NCI-H510A treated with DMSO at 0.1 percent for 48 hours (cell line): ENCODE results near the gene PROP1.
"Not testable (repeated sequence)": the region's sequence is repeated elsewhere in the genome, so short reads cannot be mapped to it uniquely, and the experiment has no call there.

Source experiments
- DNase-seq: peaks from one replicate; lab custom pipeline; 2025; lab: John Stamatoyannopoulos, UW

The PROP1 gene

DNA sequence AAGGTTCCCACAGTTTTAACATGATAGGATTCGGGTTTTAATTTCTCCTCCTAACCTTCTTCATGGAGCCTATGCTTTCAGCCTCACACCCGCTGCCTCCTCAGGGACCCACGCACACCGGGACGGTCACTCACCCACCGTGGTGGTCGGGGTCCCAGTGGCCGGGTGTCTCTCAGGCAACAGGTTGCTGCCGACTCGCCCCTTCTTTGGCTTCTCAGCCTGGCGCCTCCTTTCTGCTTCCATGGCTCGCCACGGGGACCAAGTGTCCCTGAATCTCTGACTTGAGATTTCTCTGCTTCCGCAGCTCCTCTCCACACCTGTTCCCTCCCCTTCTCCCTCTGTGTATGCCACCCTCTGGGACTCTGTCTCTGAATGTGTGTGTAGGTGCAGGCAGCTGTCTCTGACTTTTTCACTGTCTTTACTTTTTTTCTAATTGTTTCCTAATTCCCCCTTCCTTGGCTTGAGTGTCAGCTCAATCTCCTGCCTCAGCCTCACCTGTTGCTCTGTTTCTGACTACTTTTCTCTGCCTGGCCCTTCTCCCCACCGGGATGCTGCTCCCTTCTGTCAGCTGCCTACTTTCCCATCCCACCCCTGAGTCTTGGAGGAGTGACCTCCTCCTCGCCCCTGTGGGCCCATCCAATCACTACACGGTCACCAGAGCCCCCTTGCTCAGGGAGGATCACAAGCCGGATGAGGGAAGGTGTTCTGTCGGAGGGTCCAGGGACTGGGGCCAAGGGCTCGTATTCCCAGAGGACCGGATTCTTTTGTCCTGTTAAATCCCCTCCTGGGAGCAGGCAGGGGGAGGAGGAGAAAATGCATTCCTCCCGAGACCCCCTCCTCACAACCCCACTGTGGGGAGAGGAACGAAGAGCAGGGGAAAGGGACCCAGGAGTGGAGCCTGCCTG, at the start of gene PROP1:
Gene PROP1, minus strand, starts transcription at position 552 of the 905 bp plus-strand sequence. Its CDS starts 309 bp downstream, at position 243.
- DNase-seq: no peak

DNA sequence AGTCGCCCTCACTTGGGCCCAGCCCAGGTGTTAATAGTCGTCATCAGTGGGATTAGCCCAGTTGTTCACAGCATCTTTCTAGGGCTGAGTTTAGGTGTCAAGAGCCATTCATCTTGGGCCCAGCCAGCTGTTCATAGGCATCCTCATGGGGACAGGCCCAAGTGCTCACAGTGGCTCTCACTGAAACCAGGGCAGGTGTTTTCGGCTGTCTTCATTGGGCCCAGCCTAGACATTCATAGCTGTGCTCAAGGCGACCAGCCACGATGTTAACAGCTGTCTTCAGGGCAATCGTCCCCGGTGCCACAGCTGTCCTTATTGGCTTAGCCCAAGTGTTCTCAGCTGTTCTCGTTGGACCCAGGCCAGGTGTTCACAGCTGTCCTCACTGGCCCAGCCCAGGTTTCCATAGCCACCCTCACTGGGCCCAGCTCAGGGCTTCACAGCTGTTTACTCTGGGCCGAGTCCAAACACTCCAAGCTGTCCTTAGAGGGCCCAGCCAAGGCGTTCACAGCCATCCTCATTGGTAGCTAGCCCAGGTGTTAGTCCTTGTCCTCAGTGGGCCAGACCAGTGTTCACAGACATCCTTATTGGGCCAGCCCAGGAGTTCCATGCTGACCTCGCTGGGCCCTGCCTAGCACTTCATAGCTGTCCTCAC, 23.5 kb upstream of the PROP1 start:
- DNase-seq: not testable (repeated sequence)

DNA sequence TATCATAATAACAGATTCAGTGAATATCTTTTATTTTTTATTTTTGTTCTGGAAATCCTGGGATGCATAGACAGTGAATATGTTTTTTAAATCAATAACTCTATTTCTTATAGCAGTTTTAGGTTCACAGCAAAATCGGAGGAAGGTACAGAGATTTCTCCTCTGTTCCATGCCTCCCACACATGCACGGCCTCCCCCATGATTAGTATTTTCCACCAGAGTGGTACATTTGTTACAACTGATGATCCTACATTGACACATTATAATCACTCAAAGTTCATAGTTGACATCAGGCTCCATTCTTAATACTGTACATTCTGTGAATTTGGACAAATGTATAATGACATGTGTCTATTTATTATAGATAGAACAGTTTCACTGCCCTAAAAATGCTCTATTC, 16.7 kb upstream of the PROP1 start:
- DNase-seq: not testable (repeated sequence)

DNA sequence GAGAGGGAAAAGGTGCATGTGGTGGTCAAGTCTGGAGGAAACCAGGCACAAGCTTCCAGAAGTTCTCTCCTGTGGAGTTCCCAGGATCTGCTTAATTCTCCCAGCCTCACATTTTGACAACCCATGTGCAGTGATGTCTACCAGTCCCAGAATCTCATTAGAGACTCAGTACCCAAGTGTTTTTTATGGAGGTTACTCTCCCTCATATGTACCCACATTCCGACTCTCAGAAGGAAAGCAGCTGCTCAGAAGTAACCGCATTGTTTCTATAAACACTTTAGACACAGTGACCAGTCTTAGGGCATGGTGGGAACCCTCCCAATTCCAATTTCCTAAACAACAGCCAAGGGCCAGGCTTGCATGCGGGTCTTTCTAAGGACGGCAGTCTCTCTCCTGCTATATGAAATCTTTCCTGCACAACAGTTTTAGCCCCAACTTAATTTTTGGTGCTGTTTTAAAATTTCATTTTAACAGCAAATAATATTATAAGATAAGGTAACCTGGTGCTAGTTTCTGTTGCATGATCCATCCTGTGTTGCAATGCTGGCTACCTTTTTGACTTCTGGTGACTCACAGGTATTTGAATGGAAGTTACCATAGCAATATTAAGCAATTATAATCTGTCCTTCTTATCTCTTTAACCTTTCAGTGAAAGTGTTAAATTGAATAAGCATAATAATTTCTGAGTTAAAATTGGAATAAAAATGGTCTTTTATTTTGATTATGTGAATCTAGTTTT, 15.9 kb upstream of the PROP1 start:
- not testable (repeated sequence) for DNase-seq

DNA sequence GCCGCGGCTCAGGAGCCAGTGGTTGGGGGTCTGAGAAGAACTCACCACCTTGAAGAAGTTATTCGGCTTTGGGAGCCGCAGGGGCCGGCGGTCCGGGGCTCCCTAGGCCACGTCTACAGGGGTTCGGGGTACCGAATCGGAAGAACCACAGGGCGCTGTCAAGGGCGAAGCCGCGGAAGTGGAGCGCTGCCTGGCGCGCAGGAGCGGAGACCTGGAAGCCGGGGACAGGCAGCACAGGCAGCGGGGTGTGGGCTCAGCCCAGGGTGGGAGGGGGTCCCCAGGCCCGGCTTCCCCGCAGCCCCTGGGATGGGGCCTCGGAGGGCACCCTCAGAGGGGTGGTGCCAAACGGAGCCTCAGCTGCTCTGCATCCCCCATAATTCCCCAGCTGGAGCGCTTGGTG, 11.2 kb upstream of the PROP1 start:
- DNase-seq: not testable (repeated sequence)

DNA sequence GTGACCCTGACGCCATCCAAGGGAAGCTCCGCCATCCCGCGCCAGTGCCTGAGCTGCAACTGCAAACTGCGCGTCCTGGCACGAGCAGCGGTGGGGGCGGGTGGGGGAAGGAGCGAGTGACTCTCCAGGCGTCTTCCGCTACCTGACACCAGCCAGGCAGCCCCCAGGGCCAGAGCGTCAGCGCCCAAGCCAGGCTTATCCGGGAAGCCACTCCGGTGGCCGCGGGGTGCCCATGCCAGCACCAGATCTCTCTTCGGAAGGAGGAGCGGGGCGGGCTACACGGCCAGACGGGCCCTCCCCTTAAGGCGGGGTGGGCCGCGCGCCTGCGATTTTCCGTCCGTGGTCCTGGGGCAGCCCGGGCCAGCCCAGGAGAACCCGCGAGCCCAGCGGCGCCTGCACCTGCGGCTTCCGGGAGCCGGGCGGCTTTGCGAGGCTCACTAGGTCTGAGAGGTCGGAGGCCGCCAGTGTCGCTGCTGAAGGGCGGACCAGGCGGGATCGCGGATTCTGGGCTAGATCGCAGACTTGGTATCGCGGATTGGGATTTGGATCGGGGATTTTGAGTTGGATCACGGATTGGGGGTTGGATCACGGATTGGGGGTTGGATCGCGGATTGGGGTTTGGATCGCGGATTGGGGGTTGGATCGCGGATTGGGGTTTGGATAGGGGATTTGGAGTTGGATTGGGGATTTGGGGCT, 10.6 kb upstream of the PROP1 start:
- DNase-seq: not testable (repeated sequence)

DNA sequence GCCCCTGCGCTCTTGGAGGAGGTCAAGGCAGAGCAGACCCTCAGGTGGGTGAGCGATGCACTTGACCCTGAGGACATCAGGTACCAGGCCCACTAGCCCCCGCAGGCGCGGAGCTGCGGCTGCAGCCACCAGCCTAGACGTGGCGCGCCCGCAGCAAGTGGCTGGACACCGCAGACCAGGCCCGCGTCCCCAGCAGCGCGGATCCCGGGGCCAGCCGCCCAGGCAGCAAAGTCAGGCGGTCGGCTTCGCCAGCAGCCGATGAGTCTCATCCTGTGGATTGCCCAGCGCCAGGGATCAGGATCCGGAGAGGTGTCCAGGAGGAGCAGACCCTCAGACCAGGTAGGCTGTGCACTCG, 10.1 kb upstream of the PROP1 start:
- DNase-seq: not testable (repeated sequence)

DNA sequence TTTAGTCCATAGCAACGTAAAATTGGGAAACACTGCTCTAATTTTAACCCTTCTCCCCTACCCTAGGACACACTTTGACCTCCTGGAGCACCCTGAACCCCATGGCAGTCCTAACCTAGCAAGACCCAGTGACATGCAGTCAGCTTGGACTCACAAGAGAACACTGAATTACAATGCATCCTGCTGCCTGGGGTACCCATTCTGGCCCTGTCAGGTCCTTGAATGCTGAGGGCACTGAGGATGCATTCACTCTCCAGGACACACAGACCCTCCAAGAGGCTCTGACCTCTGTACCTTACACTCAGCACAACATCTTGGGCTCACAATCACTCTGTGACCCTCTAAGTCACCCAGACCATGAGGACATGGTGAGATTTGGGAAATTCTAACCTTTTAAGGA, 1.8 kb upstream of the PROP1 start:
- no peak for DNase-seq

DNA sequence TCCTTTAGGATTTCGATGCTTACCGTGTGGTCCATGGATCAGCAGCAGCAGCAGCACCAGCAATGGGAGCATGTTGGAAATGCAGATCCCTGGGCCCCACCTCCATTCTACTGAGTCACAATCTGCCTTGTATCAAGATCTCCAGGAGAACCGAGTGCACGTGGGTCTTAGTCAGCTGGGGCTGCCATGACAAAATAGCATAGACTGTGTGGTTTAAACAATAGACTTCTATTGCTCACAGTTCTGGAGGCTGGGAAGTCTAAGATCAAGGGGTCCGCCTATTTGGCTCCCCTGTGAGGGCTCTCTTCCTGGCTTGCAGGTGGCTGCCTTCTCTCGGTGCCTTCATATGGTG, 1.3 kb upstream of the PROP1 start:
- DNase-seq: no peak

DNA sequence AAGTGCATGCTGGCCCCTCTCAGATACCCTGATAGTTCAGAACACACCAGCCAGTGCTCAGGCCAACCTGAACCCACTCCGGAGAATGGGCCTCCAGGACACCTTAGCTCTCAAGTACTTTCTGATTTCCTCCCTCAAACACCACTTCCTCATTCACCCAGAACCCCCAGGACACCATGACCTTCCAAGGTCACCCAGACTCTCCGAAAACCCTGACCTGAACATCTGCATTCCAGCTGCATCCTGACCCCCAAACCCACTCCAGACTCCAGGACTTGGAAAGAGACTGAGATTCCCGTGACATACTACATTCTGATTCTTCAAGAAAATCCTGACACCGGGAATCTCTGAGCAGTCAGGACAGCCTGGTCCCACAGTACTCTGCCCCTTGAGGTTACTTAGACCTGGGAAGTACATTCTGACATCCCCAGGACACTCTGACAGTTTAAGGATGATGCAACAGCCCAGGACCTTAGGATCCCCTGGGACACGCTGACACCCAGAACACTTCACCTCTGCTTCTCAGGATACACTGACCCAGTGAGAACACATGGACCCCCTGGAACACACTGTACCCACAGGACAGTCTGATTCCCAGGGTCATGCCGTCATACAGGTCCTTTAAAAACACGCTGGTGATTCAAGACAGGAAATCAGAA, 747 bp upstream of the PROP1 start:
- no peak for DNase-seq

DNA sequence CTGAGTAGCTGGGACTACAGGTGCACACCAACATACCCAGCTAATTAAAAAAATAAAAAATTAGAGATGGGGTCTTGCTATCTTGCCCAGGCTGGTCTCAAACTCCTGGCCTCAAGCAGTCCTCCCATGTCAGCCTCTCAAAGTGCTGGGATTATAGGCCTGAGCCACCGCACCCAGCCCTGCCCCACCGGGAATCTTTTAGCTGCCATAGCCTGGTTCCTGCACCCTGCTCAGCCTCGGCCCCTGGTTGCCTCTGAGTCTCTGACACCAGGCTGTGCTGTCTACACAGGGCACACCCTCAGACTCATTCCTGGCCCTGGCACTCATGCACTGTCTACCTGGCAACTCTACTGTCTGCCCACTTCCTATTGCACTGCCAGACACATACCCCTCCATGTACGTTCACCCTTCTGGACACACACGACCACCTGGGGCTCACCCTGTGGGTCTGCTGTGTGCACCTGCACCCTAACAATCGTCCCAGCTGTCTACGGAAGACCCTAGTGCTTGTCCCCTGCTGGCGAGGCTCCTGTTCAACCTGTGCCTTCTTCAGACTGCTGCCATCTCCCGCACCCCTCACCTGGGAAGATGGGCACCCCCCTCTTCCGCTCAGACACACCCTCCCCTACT, 1.4 kb downstream of the PROP1 start:
- no peak for DNase-seq

DNA sequence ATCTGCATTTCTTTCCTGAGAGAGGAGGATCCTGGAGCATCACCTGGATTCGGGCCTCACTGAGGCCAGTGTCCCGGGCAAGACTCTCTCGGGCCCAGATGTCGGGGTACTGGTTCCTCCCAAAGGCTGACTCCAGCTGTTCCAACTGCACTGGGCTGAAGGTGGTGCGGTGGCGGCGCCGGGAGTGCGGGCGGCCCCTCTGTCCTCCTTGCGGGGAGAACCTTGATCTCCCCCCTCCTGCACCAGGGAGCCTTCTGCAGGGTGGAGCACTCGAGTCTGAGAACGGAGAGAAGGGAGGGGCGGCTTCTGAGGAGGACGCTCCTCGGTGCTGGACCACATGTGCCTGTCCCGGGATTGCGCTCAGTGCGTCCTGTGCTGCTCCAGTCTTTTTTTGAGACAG, 2.0 kb downstream of the PROP1 start:
- no peak for DNase-seq

DNA sequence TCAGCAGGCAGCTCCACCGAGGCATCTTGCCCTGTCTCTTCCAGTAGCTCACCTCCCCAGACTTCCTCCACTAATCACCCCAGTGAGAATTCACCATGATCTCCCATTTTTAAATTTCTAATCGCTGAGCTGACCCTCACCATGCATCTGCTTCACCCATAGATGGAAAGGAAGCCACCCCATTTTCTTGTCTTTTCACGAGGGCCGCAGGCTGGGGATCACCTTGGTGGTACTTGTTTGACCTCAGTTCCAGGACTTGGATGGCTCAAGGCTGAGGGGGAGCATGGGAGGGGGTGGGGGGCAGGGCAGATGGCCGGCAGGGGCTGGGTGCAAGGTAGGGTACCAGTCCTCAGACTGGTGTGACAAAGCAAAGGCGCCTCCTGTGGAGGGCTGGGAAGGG, 3.6 kb downstream of the PROP1 start:
- DNase-seq: no peak

DNA sequence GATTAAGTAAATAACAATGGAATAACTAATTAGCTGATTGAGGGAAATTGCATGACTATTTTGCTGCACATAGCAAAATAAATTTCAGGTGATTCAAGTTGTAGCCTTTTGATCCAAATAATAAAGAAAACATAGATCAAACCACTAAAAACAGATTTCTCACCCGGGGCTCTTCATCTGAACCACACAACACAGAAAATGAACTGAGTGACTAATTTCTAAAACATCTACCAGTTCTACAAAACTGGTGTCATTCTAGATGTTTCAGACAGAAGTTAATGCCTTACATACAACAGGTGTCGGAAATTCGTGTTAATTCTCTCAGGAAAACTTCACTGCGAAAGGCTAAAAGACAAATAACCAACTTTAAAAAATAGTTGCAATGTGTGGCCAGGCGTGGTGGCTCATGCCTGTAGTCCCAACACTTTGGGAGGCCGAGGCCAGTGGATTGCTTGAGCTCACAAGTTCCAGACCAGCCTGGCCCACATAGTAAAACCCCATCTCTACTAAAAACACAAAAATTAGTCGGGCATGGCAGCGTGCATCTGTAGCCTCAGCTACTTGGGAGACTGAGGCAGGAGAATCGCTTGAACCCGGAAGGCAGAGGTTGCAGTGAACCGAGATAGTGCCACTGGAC, 6.9 kb downstream of the PROP1 start:
- no peak for DNase-seq

DNA sequence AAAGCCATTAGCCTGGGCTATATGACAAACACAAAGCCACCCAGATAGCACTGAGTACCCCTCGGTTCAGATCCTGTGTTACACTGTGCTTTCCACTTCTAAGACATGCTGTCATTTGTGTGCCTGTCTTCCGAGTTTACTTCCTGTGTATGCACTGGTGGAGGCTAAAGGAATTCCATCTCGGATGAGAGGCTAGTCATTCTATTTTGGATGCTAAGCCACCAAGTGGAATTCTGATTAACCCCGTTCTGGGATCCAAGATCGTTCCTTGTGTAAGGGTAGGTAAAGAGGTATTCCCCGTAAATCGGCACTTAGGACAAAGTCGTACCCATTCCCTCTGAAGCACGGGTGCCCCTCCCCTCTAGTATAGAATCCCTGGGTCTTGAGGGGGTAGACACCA, 8.7 kb downstream of the PROP1 start:
- no peak for DNase-seq

DNA sequence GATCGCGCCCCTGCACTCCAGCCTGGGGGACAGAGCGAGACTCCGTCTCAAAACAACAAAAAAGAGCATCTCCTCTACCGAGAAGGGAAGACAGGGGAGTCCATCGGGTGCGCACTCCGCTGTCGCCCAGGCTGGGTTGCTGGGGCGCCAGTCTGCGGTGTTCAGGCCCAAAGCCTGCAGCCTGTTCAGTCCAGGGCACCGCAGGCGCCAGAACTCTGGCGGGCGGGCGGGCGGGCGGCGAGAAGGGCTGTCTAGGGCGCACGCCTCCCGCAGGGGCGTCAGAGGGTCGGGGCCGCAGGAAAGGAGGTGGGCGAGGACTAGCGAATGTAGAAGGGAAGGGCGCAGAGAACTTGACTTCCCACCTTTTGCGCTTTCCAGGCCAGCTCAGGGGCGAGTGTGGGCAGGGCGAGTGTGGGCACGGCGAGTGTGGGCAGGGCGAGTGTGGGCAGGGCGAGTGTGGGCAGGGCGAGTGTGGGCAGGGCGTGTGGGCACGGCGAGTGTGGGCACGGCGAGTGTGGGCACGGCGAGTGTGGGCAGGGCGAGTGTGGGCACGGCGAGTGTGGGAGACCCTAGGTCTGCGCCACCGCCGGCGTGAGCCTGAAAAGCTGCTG, 10.5 kb downstream of the PROP1 start:
- DNase-seq: no peak

DNA sequence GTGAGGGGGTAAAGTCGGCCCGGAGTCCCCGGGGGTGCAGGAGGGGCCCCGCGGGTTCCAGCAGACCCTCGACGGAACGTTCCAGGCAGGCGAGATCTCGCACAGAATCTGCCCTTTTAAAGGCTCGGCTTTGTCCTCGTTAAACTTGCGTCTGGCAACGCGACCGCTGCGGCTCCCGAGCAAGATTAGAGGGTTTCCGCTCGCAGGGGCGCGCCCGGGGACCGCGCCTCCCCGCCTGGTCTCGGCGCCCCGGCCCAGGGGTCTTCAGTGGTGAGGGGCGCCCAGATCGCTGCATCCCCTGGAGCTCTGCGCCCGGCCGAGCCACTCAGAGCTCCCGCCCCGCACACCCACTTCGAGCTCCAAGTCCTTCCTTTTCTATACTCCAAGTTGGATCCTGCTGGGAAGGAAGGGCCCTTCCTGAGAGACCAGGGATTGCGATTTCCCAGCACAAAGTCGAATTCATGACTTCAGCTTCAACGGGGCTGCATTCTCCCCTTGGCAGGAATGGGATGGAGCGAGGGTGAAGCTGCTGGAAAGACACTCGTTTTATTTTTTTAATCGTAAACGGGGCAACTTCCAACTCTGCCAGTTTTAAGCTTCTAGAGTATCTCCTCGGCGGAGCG, 11.3 kb downstream of the PROP1 start:
- DNase-seq: no peak

DNA sequence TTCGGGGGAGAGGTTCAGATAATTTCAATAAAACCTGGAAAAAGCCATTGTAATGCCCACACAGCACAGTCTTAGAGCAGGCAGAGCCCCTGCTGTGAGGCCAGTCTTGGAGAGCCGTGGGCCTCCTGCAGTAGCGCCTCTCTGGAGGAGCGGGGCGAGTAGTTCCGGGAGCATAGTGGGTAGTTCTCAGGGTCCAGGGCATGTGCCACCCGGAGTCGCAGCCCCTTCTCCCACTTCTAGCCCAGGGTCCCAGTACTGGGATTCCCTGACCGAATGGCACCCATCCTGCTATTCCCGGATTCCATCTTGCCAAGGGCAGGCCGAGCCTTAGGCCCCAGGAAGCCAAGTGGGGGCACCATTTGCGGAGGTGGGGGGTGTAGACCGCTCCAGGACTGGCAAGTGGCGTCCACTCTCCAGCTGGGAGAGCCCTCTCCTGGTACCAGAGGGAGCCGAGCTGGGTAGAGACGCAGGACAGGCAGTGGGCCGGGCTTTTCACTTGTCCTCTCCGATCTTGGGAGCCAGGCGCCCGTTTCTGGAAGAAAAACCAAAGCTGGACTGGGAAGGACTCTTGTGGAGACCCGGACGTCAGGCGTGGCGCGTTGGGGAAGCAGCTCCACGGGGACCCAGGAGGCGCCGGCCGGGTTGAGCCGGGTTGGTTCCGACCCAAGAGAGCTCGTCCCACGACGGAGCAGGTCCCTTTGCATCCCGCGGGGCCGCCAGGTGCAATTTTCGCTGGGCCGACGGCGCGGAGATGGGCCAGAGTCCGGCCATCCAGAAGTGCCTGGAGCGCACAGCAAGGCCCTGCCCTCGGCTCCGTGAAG, 12.1 kb downstream of the PROP1 start:
- DNase-seq: no peak

DNA sequence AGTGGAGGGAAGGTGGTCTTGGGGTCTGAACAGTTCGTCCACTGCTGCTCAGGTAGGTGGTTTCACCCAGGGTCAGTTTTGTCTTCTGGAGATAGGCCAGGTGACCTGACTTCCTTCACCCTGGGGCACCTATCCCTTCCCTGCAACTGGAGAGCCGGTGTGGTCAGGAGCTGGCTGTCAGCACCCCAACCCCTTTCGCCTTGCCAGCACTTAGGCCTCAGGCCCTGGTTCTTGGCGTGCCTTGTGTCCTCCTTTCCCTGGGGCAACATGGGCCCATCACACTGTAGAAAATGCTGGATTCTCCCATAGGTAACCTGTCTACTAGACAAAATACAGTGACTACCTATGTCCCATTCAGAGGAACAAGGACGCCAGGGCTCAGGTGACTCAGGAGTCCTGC, 13.1 kb downstream of the PROP1 start:
- no peak for DNase-seq
